ENCODE data around the gene SAMD9L.
A peak's percentile ranks its signal among the peaks of the same experiment; 100 is the strongest.

The SAMD9L gene

DNA sequence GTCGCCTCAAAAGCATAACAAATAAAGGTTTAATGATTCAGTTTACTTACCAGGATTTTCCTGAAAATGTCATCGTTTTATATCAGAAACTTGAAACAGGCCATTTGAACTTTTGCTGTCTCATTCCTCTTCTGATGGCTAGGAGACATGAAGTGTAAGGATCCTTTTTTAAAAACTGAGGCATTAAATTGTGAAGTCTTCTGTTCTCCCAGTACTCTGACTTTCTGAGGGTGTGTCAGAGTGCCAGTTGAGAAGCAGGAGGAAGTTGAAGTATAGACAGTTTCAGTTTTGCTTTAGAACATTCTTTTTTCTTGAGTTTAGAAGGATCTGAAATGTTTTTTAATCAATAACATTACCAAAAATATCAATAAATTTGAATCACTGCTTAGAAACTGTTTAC, at the start of gene SAMD9L:
Gene SAMD9L, minus strand, starts transcription at position 242 of the 400 bp plus-strand sequence. CDS start 12,414 bp downstream, outside the sequence.
- DNase-seq (ENCODE audit: low read depth, low spot score), result peak; percentile 15

- DNase-seq (ENCODE audit: low read depth, low spot score), result no peak
Observed at GRCh38 chr7:93196336-93196735, 48.2 kb upstream of the SAMD9L start.

DNA sequence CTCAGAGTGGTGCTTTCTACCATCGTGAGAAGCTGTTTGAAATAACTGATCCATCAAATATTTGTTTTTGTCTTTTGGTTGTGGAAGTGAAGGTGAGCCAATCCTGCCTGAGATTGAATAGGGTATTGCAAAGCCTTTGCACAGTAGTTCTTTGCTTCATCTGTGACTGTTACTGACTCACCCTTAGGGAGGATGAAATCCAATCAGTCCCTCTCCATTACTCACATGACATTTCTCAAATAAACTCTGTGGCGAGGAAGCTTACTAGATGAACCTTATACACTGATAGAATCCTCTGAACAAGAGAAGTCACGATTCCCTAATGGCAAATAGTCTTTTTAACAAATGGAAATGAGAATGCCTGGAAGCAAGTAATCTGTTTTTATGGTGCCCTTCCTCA, 46.2 kb upstream of the SAMD9L start:
- no peak for DNase-seq (ENCODE audit: low read depth, low spot score)

DNA sequence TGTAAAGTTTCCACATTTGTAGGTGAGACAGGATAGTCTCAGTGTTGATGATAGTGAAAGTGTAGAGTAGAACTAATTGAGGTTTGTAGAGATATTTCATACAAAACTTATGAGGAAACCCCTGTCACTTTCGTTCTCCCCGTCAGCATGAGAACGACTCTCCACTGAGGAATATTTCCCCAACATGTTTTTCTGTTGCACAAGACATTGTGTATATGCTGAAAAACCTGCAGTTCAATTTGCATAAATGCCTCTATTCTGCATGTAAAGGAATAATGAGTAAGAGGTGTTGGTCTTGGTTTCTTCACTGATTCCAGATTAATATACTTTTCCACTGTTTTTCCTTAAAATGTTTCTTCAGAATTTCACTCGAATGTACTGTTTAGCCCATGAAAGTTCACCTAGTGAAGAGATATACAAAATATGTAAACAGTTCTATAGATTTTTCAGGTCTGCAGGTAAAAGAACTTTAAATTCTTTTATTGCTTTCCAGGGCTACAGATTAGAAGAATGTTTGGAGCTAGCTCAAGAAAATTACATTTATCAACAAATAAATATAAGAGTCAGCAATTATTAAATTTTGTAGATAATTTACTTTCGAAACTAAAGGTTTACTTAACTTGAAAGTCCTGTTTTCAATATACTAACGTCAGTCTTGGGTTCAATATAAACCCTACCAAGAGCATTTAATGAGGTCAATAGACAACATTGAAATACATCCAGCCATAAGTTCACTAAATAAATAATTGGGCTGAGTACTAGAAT, 40.9 kb upstream of the SAMD9L start:
- no peak for DNase-seq (ENCODE audit: low read depth, low spot score)

DNA sequence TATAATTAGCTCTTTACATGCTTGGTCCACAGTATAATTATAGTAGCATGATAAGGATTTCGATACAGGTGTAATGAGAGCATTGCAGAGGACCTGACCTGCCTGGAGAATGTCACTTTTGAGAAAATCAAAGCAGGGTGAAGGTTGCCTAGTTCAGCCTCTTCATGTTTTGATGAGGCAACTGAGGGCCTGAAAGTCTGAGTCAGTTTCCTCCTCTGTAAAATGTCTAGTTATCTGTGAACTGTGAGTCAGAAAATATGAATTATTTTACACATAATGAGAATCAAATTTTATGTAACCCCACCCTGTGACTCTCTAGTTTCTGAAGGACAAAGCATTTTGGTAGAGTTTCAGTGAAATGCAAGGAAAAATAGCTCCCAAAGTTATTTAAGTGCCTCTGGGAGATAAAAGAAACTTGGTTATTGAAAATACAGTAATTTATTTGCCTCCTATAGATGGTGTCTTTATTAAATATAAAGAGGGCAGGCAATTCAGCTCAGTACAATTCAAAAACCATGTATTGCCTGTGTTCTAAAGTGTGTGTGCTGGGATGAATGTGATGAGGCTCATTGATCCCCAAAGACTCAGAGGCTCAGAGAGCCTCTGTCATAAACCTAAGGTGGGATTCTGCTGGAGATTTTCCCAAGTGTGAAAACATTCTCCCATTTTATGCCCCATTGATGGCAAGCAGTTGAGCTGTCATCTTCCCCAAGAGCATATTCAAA, 37.3 kb upstream of the SAMD9L start:
- no peak for DNase-seq (ENCODE audit: low read depth, low spot score)

DNA sequence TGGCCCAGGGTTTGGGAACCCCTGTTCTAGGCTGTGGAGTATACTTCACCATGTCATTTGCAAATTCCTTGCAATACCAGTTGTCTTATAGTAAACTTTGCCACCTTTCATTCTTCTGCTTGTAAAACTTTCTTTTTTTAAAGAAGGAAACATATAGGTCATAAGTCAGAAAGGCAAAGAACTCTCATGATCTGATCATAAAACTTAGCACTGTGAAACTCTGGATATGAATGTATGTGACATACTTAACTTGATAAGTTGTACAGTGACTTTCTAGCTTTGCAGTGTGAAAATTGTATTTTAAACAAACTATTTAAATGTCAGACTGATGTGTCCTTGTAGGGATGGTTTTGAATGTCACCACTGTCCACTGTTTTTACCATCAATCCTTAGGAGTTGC, 31.0 kb upstream of the SAMD9L start:
- DNase-seq (ENCODE audit: low read depth, low spot score), result no peak

DNA sequence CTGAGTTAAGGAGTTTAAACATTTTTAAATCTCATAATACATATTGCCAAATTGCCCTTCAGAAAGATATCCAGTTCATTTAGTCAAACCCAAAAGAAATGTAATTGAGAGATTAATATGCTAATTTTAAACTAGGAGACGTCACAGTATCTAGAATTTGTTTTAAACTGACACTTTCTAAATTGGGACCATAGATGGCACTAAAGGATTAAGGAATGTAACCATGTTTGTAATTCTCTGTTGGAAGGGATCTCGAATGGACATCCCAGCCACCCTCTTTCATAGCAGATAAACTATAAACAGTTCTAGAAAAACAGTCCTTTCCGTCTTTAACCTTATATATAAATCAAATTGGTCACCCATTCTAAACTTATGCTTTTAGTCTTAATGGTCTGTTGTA, 30.0 kb upstream of the SAMD9L start:
- peak; percentile 10 for DNase-seq (ENCODE audit: low read depth, low spot score)

- DNase-seq (ENCODE audit: low read depth, low spot score), result no peak
Observed at GRCh38 chr7:93176992-93177580, 28.9 kb upstream of the SAMD9L start.

GRCh38 chr7:93175219-93175618, 27.0 kb upstream of the SAMD9L start:
- DNase-seq (ENCODE audit: low read depth, low spot score), result no peak

DNA sequence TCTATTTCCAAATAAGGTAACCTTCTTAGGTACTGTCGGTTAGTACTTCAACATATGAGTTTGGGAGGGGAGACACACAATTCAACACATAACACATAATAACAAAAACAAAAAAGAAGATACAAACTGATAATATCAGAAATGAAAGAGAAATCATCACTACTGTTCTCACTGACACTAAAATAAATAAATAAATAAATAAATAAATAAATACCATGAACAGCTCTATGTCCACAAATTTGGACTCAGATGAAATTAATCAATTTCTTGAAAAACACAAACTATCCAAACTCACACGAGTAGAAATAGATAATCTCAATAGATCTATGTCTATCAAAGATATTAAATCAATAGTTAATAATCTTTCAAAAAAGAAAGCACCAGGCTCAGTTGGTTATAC, 24.5 kb upstream of the SAMD9L start:
- DNase-seq (ENCODE audit: low read depth, low spot score), result no peak

DNA sequence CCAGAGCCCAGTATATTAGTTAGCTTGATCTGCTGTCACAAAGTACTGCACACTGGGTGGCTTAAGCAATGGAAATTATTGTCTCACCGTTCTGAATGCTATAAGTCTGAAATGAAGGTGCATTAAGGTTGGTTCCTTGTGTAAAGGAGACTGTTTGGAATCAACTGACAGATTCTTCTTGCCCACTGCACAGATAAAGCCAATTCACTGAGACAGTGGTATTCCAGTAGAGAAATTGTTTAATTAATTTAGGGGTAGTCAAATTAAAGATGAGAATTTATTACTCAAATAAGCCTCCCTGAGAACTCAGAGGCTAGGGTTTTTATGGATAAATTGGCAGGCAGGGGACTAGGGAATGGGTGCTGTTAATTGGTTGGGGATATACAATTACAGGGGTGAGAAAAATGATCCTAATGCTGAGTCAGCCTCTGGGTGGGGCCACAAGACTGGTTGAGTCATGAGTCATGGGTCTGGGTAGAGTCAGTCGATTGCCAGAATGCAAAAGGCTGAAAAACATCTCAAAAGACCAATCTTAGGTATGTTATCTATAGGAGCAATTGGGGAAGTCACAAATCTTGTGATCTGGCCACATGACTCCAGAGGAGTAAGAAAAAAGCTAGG, 23.5 kb upstream of the SAMD9L start:
- DNase-seq (ENCODE audit: low read depth, low spot score), result no peak

- no peak for DNase-seq (ENCODE audit: low read depth, low spot score)
Observed at GRCh38 chr7:93165447-93165846, 17.3 kb upstream of the SAMD9L start.

- DNase-seq (ENCODE audit: low read depth, low spot score), result no peak
Observed at GRCh38 chr7:93164766-93165165, 16.6 kb upstream of the SAMD9L start.

DNA sequence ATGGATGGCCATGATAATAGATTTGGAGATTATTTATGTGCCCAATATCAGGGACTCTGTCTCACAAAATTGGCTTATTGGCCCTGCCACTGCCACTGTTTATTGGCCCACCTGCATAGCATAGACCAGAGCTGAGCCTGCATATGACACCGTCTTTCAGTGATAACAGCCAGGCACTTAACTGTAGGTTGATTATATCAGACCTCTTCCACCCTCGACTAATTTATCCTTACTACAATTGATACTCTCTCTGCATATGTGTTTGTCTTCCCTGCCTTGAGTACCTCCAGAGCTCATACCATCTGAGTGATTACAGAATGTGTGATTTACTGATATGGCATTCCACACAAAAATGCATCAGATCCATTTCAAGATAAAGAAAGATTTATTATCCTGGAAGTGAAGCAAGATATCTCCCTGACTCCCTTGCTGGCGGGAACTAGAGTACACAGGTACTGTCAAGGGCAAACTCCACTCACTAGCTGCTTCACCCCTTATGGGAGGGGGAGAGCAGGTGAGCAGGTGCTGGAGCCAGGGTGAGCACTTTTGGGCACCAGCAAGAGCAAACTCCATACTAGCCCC, 13.1 kb upstream of the SAMD9L start:
- no peak for DNase-seq (ENCODE audit: low read depth, low spot score)

- DNase-seq (ENCODE audit: low read depth, low spot score), result no peak
Observed at GRCh38 chr7:93160410-93160809, 12.2 kb upstream of the SAMD9L start.

- no peak for DNase-seq (ENCODE audit: low read depth, low spot score)
Observed at GRCh38 chr7:93159490-93159889, 11.3 kb upstream of the SAMD9L start.

- peak; percentile 15 for DNase-seq (ENCODE audit: low read depth, low spot score)
Observed at GRCh38 chr7:93156884-93157283, 8.7 kb upstream of the SAMD9L start.

DNA sequence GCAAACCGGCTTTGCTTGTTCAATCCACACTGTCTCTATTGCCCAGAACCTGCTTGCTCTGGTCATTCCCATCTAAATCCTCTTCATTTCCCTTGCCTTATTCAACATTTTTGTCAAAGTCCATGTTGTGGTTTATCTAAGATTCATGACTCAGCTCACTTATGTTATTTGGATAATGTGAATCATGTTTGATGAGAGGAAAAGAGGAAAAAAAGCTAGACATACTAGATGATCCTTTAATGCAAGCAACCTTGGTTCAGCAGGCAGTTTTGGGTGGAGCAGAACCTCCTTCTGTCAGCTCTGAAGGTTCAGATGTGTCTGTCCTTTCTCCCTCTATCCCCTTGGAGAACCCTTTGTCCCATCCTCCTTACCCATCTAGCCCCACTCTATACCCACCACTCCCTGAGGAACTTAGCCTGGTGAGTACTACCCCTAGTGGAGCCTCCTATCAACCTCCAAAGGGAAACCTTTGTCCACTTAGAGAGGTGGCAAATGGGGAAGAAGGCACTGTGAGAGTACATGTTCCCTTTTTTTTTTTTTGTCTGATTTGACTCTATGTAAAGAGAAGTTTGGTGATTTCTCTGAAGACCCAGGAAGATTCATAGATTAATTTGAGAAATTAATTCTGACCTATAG, 2.1 kb upstream of the SAMD9L start:
- DNase-seq (ENCODE audit: low read depth, low spot score), result peak; percentile 6

DNA sequence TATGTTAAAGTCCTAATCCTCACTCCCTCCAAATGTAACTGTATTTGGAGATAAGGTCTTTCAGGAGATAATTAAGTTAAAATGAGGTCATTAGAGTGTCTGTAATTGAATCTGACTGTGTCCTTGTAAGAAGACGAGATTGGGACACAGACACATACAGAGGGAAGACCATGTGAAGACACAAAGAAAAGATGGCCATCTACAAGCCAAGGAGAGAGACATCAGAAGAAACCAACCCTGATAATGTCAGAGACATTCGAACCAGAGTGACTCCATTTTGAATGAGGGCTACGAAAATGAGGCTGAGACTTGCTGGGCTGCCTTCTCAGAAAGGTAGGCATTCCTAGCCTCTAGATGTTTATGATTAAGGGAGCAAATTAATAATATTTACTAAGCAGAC, 542 bp upstream of the SAMD9L start:
- DNase-seq (ENCODE audit: low read depth, low spot score), result no peak

DNA sequence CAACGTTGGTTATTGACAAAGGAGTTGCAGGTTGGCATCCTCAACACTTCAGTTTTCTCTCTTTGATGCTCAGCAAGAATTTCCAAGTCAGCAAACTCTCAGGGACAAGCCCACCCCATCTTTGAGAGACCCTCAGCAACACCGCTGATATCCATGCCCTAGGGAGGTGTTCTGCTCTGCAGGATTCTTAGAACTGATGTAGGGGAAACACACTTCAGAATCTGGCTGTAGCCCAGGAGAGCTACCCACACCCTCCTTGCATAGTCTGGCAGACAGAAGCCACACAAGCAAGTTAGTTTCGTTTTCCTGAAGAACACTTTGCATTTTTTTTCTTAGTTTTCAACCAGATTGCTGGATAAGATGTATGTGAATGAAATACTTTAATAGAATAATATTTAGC, 822 bp downstream of the SAMD9L start:
- DNase-seq (ENCODE audit: low read depth, low spot score), result peak; percentile 71

DNA sequence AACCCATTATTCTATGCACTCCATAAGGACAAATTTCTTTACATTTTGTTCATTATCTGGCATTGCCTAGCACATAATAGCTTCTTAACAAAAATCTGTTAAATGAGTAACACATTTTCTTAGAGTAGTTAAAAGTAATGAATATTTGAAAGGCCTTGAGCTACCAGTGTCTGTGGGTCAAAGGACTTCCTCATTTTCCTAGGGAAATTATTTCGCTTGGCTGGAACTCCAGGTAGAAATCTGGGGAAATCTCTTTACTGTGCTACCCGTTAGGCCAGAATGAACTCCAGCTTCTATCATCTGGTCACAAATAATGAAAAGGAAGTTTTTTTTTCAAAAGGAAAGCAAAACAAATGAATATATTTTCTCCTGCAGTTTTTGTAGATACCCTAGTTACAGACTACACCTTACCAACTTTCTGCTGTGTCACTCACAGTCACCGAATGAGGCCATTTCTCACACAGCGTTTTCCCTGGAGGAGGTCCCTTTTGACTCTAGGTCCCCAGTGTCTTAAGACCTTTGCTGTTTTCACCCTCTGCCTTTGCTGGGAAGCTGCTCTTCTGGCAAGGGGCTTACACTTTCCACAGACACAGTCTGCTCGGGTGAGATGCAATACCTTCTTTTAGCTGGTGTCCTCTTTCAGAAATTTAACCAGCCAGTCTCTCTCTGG, 1.6 kb downstream of the SAMD9L start:
- no peak for DNase-seq (ENCODE audit: low read depth, low spot score)
